Fibroblast of villous mesenchyme (primary cell): ENCODE results near the gene RARS2. TPM values are rescaled to one million over a fixed set of nuclear protein-coding genes. Genes with fewer than 3 reads are reported as not detected.

Experiments used
- DNase-seq: peaks from one replicate; pipeline ENCODE4 v3.0.0-alpha.2; 2010; ENCODE audit warnings: low read depth
- H3K4me3 ChIP-seq: 2 replicates; pipeline ENCODE4 v1.5.1; 2011; ENCODE audit warnings: low read depth, mild to moderate bottlenecking, low read length
- small RNA-seq: library from RNA; depleted of rRNA; stranded (forward); fragments of <200 nt; gene quantifications from one replicate; pipeline ENCODE3, GENCODE V24; 2012
- total RNA-seq: library from RNA; depleted of rRNA; stranded (reverse); fragments of >200 nt; gene quantifications from 2 replicates; pipeline ENCODE4 v1.2.3, GENCODE V29; 2012
- TF ChIP-seq, protein P1 (sequence below): IDR thresholded peaks from 2 replicates; pipeline ENCODE4 v1.5.1; 2012; ENCODE audit warnings: low read depth, mild to moderate bottlenecking, low read length; ENCODE audit not compliant: insufficient read depth

The RARS2 gene
- total RNA-seq, 1 donor: 51.8 TPM

DNA sequence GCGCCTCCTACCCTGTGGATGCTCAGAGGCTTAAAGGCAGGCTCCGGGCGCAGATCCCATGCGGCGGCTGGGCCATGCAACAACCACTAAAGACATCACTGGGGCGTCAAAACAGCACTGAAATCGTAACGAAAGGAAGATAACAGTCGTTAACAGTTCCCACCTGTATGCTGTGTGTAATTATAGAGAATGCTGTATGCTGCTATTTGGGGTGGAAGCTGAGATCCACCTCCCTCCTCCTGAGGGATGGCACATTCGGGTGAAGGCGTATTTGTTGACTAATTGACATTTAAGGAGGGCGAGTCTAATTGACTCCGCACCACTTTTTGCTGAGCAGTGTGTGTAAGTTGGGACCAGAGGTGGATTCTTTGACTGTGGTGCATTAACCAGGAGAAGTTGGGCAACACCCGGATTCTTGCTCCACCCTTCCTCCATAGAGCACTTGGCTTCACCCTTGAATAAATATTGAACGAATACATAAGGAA is 116.3 kb downstream of the RARS2 start:
- TF ChIP-seq, protein P1, sequence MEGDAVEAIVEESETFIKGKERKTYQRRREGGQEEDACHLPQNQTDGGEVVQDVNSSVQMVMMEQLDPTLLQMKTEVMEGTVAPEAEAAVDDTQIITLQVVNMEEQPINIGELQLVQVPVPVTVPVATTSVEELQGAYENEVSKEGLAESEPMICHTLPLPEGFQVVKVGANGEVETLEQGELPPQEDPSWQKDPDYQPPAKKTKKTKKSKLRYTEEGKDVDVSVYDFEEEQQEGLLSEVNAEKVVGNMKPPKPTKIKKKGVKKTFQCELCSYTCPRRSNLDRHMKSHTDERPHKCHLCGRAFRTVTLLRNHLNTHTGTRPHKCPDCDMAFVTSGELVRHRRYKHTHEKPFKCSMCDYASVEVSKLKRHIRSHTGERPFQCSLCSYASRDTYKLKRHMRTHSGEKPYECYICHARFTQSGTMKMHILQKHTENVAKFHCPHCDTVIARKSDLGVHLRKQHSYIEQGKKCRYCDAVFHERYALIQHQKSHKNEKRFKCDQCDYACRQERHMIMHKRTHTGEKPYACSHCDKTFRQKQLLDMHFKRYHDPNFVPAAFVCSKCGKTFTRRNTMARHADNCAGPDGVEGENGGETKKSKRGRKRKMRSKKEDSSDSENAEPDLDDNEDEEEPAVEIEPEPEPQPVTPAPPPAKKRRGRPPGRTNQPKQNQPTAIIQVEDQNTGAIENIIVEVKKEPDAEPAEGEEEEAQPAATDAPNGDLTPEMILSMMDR: no peak
- H3K4me3 ChIP-seq: peak overlapping the region; percentile 98
- DNase-seq: peak; percentile 48

- peak; percentile 74 for DNase-seq
- TF ChIP-seq, protein P1: peak; percentile 32
- peak within 1 kb of the TSS; percentile 98 for H3K4me3 ChIP-seq
Measured at GRCh38 chr6:87472525-87473418, 117.0 kb downstream of the RARS2 start, which contains the start of gene SLC35A1. Gene SLC35A1, plus strand, starts transcription at chr6:87472974. Its CDS starts 30 bp downstream, at chr6:87473004.

DNA sequence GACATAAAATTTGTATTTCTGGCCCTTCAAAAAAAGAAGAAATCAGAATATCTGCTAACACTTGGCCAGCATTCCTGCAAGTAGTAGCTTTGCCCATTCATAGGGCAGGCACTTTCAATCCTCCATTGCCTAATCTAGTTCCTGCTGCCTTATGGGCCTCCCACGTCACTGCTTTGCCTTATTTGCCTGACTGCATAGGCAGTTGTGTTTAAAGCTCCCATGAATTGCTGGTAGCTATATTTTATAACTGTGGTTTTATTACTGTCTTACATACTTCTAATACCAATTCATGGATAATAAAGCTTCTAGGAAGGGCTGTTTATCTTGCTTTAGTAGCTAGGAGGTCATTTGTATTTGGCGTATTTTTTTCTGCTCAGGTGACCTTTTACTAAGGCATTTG is 124.7 kb downstream of the RARS2 start:
- no peak overlapping the region for H3K4me3 ChIP-seq
- TF ChIP-seq, protein P1: no peak
- DNase-seq: no peak

Small RNA genes lying within 50 kb of the gene (small RNA-seq; reads per million reads assigned to genes)
- not detected for gene RNU6-444P

Other genes with a start within 250 kb of the RARS2 start
- gene C6orf163, start 245.2 kb downstream of the RARS2 start, total RNA-seq: 2.6 and 2.9 TPM in 2 replicates
- 0.86 TPM in 1 of 2 replicates, not detected in the other for gene CFAP206, start 182.0 kb downstream of the RARS2 start, total RNA-seq
- gene SLC35A1, start 117.0 kb downstream of the RARS2 start, total RNA-seq: 10.0 and 18.6 TPM in 2 replicates
- 25.4 and 32.0 TPM in 2 replicates for gene ORC3, start 148 bp upstream of the RARS2 start, total RNA-seq
- gene AKIRIN2, start 112.2 kb upstream of the RARS2 start, total RNA-seq: 13.9 and 17.7 TPM in 2 replicates